ENCODE measurements around the gene FUS. TPM values are rescaled to one million over a fixed set of nuclear protein-coding genes. Genes with fewer than 3 reads are reported as not detected.
"Not testable (repeated sequence)": the region's sequence is repeated elsewhere in the genome, so short reads cannot be mapped to it uniquely, and the experiment has no call there.

Gene FUS
- polyA plus RNA-seq, 12 donors, result 290 to 4,308 (median 418) TPM

DNA sequence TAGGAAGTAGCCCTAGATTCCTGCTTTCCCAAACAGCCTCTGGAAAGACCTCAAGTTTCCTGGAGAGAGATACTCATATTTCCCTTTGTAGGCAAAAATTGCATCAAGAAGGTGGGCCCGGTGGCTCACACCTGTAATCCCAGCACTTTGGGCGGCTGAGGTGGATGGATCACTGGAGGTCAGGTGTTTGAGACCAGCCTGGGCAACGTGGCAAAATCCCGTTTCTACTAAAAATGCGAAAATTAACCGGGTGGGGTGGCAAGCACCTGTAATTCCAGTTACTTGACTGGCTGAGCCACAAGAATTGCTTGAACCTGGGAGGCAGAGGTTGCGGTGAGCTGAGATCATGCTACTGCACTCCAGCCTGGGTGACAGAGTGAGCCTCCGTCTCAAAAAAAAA, 20.2 kb downstream of the FUS start:
- not testable (repeated sequence) for DNase-seq

DNA sequence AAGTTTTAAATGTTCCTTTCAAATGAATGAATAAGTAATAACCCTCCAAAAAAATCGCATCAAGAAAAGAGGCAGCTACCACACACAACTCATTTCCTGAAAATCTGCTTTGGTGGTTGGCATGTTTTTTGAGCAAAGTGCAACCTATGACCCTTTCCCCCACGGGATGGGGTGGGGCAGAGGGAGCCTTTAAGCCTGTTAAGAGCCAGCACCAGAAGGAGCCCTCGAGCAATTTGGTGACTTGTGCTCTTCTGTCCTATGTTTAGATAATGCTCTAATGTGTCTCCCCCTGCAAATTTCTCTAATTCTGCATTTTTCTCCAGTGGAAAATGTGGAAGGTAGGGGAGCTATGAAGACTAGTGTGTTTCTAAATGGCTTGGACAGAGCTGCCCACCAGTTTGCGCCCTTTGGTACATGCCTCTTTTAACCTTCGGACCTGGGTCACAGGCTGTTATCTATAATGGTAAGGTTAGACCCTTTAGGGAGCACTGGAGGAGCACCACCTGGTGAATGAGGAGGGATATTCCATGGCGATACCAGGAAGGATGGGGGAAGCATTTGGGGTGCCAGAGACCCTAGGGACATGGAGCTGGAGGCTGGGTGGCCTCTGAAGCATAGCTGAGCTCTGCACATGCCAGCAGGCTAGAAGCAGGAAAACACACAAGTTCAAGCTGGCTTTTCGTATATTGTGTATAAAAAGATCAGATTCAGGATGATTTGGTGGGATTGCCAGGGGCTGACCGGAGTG, 21.1 kb downstream of the FUS start:
- DNase-seq, result no peak

DNA sequence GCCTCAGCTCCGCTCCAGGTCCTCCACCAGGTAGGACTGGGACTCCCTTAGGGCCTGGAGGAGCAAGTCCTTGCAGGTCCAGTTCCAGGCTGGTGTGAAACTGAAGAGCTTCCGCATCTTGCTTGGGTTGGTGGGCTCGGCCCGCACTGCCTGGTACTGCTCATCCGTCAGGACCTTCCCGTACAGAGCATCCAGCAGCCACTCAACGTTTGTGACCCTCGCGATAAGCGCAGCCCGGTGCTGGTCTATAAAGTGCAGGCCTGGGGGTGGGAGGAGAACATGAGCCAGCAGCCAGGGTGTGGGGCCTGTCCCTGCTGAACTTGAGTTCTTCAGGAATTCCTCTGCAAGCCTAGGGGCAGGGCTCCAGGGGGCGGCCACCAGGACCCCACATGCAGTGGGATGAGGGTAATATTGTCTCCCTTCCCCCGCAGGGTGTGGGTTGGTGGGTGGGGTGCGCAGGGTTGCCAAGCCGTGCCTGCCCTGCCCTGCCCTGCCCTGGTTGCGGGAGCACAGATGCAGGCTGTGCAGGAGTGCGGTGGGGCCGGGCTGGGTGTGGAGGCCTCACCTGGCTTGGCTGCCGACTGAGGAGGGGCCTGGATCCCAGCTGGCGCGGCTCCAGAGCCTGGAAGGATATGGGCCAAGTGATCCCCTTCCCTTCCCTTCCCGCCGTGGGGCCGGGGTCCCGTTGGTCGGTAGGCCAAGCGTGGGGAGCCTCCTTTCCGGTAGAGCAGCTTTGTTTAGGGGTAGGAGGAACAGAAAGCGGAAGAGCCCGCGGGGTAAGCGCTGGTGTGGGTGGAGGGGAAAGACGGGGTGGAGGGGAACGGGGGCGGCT, 21.9 kb downstream of the FUS start:
- DNase-seq, result no peak

DNA sequence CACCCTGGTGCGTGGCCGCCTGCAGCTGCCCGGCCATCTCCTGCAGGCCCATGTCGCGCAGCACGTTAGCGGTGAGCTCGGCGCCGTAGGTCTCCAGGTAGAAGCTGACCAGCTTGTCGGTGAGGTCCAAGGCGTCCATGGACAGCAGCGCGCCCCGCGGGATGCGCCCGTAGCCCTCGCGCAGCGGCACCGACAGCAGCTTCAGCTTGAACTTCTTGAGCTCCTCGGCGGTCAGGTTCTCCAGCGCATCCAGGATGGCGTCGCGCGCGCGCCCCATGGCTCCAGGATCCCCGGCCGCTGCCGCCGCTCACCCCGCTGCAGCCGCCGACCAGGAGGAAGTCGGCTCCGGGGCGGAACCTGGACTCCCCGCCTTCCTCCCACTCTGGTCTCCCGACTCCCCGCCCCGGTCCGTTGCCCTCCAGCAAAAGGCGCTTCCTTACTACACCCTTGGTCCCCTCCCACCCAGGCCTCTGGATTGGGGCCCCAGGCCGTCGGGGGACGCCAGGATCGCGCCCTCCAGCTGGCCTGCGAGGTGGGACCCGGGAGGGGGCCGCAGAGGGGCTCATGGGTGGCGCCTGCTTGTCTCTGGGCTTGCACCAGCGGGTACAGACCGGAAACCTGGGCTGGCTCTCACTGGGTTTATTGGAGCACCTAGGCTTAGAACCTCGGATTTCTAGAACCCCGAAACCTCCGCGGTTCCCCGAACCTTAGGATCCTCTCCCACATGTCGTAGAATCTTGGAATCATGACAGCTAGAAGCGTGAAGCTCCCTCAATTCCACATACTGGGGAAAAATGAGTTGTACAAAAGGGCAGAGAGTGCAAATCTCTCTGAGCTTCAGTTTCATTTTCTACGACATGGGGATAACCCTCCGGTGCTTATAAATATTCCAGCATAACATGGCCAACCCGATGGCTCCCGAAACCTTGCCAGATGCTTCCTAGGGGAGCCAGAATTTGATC, 22.8 kb downstream of the FUS start, which contains the start of gene PYCARD:
Gene PYCARD (minus strand): TSS at position 347 of the 962 bp plus-strand sequence. CDS start 70 bp downstream, at position 277.
- DNase-seq, result no peak

DNA sequence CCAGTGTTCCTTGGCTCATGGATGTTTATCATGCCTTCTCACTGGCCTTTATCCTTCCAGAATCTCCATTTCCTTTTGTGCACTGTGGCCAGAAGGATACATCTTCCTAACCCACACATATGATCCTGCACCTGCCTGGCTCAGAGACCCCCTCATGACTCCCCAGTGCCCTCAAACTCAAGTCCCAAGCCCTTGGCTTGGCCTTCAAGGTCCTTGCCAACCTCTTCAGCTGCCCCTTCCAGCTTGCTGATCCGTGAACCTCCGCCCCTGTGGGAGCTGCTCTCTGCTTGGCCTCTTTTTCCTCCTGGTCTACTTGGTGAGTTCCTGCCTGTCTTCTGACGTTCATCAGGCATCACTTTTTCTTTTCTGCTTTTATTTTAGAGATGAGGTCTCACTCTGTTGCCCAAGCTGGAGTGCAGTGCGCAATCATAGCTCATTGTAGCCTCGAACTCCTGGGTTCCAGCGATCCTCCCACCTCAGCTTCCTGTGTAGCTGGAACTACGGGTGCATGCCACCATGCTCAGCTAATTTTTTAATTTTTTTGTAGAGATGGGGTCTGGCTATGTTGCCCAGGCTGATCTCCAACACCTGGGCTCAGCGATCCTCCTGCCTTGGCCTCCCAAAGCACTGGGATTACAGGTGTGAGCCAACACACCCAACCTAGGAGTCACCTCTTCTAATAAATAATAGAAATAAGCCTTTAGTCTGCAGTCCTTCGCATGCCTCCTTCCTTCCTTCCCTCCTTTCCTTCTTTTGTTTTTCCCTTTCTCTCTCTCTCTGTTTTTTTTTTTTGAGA, 25.1 kb downstream of the FUS start:
- DNase-seq, result no peak

DNA sequence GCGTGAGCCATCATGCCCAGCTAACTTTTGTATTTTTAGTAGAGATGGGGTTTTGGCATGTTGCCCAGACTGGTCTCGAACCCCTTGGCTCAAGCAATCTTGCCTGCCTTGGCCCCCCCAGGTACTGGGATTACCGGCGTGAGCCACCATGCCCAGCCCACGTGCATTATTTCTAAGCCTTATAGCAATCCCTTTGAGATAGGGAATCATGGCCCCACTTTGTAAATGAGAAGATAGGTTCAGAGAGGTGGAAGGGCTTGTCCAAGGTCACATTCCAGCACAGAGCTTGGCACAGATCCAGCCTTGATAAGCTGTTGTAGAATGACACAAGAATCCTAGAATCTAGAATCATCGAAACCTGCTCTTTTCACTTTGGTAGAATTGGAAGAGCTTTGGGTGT, 26.8 kb downstream of the FUS start:
- DNase-seq, result no peak

DNA sequence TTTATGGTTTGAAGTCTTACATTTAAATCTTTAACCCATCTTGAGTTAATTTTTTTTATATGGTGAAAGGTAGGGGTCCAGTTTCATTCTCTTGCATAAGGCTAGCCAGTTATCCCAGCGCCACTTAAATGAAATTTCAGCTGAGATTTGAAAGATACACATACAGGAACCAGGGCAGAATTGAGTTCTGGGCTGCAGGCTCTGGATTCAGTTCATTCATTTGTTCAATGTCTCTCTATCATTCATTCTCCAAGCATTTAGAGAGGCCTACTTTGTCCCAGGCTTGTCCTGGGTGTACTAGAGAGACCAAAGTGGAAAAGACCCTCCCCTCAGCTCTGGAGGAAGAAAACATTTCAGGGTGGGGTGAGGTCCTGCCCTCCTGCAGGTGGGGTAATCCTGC, 33.4 kb downstream of the FUS start:
- DNase-seq, result no peak

DNA sequence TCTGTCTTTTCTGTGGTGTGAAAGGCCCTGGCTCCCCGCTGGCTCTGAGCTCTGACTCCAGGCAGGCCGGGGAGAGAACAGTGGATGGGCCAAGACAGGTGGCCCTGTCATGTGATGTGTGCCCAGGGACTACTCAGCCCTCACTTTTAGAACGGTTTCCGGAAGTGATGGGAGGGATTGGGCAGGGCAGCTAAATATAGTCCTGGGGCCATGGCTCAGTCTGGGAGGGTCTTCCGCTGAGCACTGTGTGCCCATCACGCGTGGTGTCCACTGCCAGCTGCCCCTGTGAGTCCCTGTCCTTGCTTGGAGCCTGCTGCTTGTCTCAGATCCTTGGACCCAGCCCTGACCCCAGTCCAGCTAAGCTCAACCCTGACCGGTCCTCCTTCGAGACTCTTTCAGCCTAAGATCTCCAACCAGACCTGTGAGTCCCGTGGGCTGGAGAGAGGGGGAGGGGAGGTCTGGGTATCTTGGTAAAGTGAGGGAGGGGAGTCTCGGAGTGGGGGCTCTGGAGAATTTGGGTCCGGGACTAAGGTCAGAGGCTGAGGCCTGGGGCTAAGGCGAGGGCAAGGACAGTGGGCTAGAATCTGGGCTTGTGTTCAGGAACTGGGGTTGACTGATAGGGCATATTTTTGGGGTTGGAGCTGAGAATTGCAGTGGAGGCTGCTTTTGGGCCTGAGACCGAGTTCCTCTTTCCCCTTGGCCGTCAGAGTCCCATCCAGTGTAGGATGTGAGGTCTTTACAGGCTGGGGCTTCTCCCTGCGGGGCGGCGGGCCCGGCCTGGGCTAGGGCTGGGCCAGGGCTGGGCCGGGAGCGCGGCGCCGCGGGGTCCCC, 34.2 kb downstream of the FUS start, which contains the start of gene TRIM72:
Gene TRIM72 (plus strand): TSS at position 243 of the 831 bp plus-strand sequence. CDS start 620 bp downstream, outside the sequence.
- peak; percentile 63 for DNase-seq

DNA sequence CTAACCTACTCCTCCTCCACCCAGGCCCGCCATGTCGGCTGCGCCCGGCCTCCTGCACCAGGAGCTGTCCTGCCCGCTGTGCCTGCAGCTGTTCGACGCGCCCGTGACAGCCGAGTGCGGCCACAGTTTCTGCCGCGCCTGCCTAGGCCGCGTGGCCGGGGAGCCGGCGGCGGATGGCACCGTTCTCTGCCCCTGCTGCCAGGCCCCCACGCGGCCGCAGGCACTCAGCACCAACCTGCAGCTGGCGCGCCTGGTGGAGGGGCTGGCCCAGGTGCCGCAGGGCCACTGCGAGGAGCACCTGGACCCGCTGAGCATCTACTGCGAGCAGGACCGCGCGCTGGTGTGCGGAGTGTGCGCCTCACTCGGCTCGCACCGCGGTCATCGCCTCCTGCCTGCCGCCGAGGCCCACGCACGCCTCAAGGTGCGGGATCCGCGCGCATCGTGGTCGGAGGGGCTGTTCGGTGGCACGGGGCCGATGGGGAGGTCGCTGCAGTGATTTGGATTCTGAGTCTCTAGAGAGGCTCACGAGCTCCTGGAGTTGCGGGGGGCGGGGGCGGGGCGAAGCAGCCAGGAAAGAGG, 34.9 kb downstream of the FUS start:
- no peak for DNase-seq

DNA sequence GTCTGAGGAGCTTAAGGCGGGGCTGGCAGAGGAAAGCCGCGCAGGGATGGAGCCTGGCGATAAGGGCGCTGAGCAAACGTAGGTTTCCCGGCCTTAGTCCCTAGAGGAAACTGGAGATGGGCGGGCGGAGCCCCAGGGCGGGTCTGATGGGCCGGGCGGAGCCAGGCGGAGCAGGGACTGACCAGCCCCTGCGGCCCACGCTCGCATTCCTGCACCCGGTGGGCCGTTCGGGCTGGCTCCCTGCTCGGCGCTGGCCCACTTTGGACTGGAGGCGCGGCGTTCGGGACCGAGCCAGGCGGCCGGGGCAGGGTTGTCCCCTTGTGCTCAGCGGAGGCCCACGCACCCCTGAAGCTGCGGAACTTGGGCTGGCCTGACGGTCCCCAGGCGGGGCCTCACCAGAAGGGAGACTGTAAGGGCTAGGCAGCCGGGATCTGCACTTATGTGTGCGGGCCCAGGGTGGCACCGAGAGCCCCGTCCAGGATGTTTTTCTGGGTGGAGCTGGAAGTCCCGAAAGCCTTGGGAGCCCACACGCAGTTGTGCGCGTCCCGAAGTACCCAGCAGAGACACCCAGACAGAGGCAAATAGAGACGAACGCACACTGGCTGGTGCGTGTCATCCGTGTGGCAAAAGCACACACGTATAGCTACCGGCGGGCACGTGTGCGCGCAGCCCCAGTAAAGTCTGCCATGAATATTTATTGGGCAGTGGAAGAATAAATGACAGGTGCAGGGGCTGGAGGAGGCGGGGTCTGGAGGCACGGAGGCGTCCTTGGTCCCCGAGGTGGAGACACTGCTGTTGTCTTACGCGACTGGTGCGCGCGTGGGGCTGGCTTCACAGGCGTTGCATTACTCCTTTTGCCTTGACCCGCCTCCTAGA, 35.6 kb downstream of the FUS start:
- DNase-seq, result no peak

DNA sequence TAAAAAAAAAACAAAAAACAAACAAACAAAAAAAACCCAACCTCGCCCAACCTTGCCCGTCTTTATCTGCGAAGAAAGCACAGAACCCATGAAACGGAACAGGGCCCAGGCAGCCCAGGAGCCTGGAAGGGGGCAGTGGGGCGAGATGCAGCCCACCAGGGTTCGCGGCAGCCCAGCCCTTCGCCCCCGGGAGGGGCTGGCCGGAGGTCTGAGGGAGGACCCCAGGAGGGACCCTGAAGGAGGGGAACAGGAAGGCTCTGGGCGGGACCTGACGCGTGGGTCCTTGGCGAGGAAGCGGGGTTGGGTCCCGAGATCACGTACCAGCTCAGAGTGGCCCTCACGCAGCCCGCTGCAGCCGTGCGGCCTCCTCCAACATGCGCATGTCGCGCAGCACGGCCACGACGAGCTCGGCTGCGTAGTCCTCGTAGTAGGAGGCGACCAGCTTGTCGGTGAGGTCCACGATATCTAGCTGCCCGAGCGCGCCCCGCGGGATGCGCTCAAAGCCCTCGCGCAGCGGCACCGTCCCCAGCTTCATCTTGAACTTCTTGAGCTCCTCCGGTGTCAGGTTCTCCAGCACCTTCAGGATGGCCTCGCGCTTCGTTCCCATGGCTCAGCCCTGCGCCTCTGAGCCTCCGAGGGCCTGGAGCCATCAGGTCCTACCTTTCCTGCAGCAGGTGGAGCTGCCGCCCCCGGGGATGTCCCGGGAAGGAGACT, 36.6 kb downstream of the FUS start, which contains the start of gene PYDC1:
Gene PYDC1 (minus strand): TSS at position 714 of the 714 bp plus-strand sequence. CDS start 107 bp downstream, at position 607.
- no peak for DNase-seq

DNA sequence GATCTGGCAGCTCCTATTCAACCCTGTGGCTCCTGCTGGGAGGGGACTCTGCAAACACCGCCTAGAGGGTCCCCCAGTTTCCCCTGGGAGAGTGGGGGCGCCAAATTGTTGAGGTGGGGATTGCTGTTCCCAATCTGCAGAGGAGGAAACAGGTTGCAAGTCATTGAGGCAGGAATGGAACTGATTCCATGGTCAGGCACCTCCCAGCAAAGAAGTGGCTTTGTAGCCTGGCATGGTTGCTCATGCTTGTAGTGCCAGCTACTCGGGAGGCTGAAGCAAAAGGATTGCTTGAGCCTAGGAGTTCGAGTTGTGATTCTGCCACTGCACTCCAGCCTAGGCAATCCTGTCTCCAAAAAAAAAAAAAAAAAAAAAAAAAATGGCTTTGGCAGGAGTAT, 37.2 kb downstream of the FUS start:
- DNase-seq, result no peak

DNA sequence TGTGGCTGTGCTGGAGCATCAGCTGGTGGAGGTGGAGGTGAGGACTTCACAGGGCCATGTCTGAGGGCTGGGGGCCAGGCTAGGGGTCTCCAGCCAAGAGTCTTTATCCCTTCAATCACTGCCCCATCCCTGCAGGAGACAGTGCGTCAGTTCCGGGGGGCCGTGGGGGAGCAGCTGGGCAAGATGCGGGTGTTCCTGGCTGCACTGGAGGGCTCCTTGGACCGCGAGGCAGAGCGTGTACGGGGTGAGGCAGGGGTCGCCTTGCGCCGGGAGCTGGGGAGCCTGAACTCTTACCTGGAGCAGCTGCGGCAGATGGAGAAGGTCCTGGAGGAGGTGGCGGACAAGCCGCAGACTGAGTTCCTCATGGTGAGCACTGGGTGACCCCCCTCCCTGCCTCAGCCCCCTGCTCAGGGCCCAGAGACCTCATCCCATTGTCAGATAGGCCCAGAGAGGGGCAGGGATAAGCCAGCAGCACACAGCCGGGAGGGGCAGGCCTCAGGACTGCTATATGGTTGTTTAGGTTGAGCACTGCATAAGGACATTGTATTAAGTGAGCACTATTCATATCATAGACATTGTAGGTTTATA, 39.3 kb downstream of the FUS start:
- no peak for DNase-seq

DNA sequence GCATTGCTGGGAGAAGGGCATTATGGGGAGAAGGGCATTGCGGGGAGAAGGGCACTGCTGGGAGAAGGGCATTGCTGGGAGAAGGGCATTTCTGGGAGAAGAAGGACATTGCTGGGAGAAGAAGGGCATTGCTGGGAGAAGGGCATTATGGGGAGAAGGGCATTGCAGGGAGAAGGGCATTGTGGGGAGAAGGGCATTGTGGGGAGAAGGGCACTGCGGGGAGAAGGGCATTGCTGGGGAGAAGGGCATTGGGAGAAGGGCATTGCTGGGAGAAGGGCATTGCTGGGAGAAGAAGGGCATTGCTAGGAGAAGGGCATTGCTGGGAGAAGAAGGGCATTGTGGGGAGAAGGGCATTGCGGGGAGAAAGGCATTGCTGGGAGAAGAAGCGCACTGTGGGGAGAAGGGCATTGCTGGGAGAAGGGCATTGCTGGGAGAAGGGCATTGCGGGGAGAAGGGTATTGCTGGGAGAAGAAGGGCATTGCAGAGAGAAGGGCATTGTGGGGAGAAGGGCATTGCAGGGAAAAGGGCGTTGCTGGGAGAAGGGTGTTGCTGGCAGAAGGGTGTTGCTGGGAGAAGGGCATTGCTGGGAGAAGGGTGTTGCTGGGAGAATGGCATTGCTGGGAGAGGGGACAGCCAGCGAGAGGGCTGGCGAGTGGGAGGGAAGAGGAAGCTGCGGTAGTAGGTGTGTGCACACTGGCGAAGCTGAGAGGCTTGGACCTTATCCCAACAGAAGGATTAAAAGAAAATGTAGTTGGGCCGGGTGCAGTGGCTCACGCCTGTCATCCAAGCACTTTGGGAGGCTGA, 41.6 kb downstream of the FUS start:
- no peak for DNase-seq

DNA sequence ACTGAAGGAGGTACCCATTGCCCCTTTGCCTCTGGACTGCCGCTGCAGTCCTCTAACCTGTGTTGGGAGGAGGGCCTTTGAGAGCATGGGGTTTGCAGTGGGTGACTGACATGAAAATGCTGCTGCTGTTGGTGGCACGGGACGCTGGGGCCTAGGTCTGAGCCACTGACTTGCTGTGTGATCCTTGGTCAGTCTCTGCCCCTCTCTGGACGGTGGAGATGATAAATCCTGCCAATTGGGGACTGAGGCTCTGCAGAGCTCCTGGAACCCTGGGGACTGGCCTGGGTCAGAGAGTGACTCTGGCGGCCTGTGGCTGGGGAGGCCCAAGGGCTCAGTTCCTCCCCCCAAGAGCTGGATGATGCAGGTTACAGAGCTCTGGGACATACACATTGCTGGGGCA, 43.1 kb downstream of the FUS start:
- no peak for DNase-seq
